Heart right ventricle (tissue), 16 donors: ENCODE data around the gene TENM4. TPM values are rescaled to one million over a fixed set of nuclear protein-coding genes. Genes with fewer than 3 reads are reported as not detected.

Experiments used
- ATAC-seq, 8 donors: fragments of 200-7000 bp; cut with Tn5 transposase; one replicate each; pipeline ENCODE4 v1.9.1; 2020; ENCODE audit warnings: mild to moderate bottlenecking in 8 of 8, moderate library complexity in 8 of 8, moderate number of reproducible peaks in 1 of 8
- DNase-seq, 2 donors: peaks; one replicate each; pipeline ENCODE4 v3.0.0-alpha.2; 2020
- H3K27ac ChIP-seq, 10 donors: fragments of 200-600 bp; sonication (generic) in 2 of 10; one replicate each; pipeline versions ENCODE4 v1.5.0 to v1.8.0; 2020 to 2022; ENCODE audit warnings: mild to moderate bottlenecking in 3 of 10
- H3K27me3 ChIP-seq, 7 donors: fragments of 200-600 bp; one replicate each; pipeline ENCODE4 v1.8.0; 2021 to 2022; ENCODE audit warnings: mild to moderate bottlenecking in 2 of 7
- H3K36me3 ChIP-seq, 9 donors: fragments of 200-600 bp; sonication (generic) in 1 of 9; one replicate each; pipeline versions ENCODE4 v1.5.0 to v1.8.0; 2020 to 2022; ENCODE audit warnings: mild to moderate bottlenecking in 2 of 9
- H3K4me1 ChIP-seq, 9 donors: fragments of 200-600 bp; sonication (generic) in 1 of 9; one replicate each; pipeline versions ENCODE4 v1.5.0 to v1.8.0; 2020 to 2022; ENCODE audit warnings: mild to moderate bottlenecking in 4 of 9
- H3K4me3 ChIP-seq, 10 donors: fragments of 200-600 bp; sonication (generic) in 2 of 10; one replicate each; pipeline versions ENCODE4 v1.5.0 to v1.8.0; 2020 to 2022; ENCODE audit warnings: mild to moderate bottlenecking in 7 of 10, moderate library complexity in 2 of 10
- H3K9me3 ChIP-seq, 11 donors: fragments of 200-600 bp in 10 of 11; sonication (generic) in 2 of 11; one replicate each; pipeline versions ENCODE4 v1.5.0 to v1.8.0; 2013 to 2022; ENCODE audit warnings: mild to moderate bottlenecking in 2 of 11, control low read depth in 1 of 11, moderate library complexity in 1 of 11
- WGBS, 2 donors: extraction: QIAGEN DNeasy Blood & Tissue Kit; methylation state at CpG; one replicate each; pipeline ENCODE4 v1.1.7; 2013; ENCODE audit warnings: inconsistent platforms in 1 of 2; 5-methylcytosine and 5-hydroxymethylcytosine counted together
- intact Hi-C, 10 donors: fragments of 100-400 bp; cut with DNase I; formaldehyde crosslinking; loops; one replicate each; pipeline versions ENCODE4 v1.11.1 to v1.14.2; 2022
- polyA plus RNA-seq, 2 donors: library from polyadenylated mRNA; stranded (reverse); fragments of 200-250 nt; gene quantifications; one replicate each; pipeline ENCODE4 v1.2.3, GENCODE V29; 2013
- total RNA-seq, 10 donors: library from RNA; stranded (reverse); fragmentation: NEBNext Ultra II Directional in 3 of 10; extraction: Animal tissue kit (Norgen Biotek cat#: 25700) in 3 of 10; gene quantifications; one replicate each; pipeline versions ENCODE4 v1.2.1 to v1.2.4, GENCODE V29; 2021 to 2023
- TF ChIP-seq, protein P1 (sequence below), 9 donors: fragments of 200-600 bp; sonication (generic) in 2 of 9; IDR thresholded peaks; one replicate each; pipeline versions ENCODE4 v1.5.0 to v1.8.0; 2021 to 2022; ENCODE audit warnings: antibody characterized with exemption in 9 of 9, mild to moderate bottlenecking in 5 of 9, moderate library complexity in 1 of 9
- donor health status: Arrhythmogenic right ventricular cardiomyopathy.
- donor health status: ischemic (EF 13 %, LVEDD 7.1; RV severe dilation, severe dysfunction).
- donor health status: healthy with polysubstance abuse.
- donor health status: DM: no; HTN: yes; CAD: no.
- donor health status: DM: no; HTN: no; CAD: no.
- donor health status: ischemic (EF 25% LVEDD 6.9; RV normal size, moderate dysfunction).
- donor health status: ischemic (EF 25% LVEDD 5.7; RV mildly dilated, moderate dysfunction).
- donor health status: healthy.
- donor health status: DM: yes; HTN: yes; CAD: no.
- donor health status: Ischemic cardiomyopathy.
- donor health status: ischemic (EF 35%, LVEDD 5.7; RV mildly dilated, moderate dysfunction).
- donor health status: nonischemic (EF 11% LVEDD 7.7; RV severe dilation, severe dysfunction).
- donor health status: DM: yes; HTN: yes; CAD: no.
- donor health status: PGD.
- donor health status: ischemic (EF 29% LVEDD 5.4; RV normal size, mild dysfunction).
- donor health status: nonischemic (EF 23%, LVEDD 6.1; RV moderate dilation, normal function).

The TENM4 gene
- total and polyA plus RNA-seq, 12 donors, result 0.10 to 3.6 (median 0.91) TPM

DNA sequence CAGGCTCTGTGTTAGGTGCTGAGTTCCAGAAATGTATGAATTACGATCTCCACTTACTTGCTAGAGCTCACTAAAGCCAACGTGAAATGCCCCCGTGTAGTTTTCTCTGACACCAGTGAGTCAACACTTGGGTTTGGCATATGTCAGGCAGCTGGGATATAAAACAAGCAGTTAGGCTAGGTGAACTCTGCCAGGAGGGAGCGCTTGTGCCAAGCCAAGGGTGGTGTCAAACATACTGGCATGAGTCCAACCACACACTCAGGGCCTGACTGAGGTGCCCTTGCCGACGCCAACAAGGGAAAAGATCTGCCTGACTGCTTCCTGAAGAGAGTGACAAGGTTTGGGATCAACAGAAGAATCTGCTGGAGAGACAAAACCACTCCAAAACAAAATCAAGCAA, 698.4 kb downstream of the TENM4 start:
- no peaks in the 10 kb centered on the region for H3K36me3 ChIP-seq
- WGBS, 2 donors, result 44 to 57% methylated on average over 6 of the region's 6 CpGs
- no peaks in the 10 kb centered on the region for H3K9me3 ChIP-seq
- DNase-seq (peak; percentile 67 to 73), ATAC-seq (peak; percentile 80 to 97 (median 93))
- peaks cover 0 to 16% (median 5%) of the 10 kb centered on the region in 9 donors for H3K4me1 ChIP-seq
- intact Hi-C loops, result no loop called here
- H3K27ac ChIP-seq, result peak overlapping the region in 1 of 10 donors; percentile 32
- H3K4me3 ChIP-seq, result no peak overlapping the region
- TF ChIP-seq, protein P1, sequence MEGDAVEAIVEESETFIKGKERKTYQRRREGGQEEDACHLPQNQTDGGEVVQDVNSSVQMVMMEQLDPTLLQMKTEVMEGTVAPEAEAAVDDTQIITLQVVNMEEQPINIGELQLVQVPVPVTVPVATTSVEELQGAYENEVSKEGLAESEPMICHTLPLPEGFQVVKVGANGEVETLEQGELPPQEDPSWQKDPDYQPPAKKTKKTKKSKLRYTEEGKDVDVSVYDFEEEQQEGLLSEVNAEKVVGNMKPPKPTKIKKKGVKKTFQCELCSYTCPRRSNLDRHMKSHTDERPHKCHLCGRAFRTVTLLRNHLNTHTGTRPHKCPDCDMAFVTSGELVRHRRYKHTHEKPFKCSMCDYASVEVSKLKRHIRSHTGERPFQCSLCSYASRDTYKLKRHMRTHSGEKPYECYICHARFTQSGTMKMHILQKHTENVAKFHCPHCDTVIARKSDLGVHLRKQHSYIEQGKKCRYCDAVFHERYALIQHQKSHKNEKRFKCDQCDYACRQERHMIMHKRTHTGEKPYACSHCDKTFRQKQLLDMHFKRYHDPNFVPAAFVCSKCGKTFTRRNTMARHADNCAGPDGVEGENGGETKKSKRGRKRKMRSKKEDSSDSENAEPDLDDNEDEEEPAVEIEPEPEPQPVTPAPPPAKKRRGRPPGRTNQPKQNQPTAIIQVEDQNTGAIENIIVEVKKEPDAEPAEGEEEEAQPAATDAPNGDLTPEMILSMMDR (IDR thresholded peaks at IDR 0.05), result peak in 1 of 9 donors; percentile 6
- no peaks in the 10 kb centered on the region for H3K27me3 ChIP-seq

DNA sequence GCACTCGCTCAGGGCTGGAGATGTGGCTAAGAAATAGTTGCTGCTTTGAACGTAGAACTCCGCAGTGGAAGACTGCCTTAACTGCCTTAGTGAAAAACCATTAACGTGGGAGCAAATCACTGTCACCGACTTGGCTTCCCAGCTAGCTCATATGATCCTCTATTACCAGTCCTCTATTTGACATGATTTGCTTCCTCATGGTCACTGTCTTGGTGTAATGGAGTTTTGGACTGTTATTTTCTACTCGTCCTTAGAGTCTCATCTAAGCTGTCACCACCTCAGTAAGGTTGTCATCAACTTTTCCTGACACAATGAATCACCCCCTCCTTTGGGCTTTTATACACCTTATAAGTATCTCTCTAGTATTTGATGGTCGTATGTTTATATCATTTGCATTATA, 699.1 kb downstream of the TENM4 start:
- ATAC-seq, result peak in 4 of 8 donors; percentile 17 to 64 (median 54)
- peak overlapping the region in 1 of 10 donors; percentile 32 for H3K27ac ChIP-seq
- no peak overlapping the region for H3K4me3 ChIP-seq
- TF ChIP-seq, protein P1 (IDR thresholded peaks at IDR 0.05), result no peak
- 58 to 67% methylated on average over 7 of the region's 7 CpGs for WGBS, 2 donors
- DNase-seq, result no peak
- H3K9me3 ChIP-seq, result no peaks in the 10 kb centered on the region
- intact Hi-C loops, result no loop called here
- H3K36me3 ChIP-seq, result no peaks in the 10 kb centered on the region
- H3K4me1 ChIP-seq, result peaks cover 0 to 16% (median 5%) of the 10 kb centered on the region in 9 donors
- H3K27me3 ChIP-seq, result no peaks in the 10 kb centered on the region

DNA sequence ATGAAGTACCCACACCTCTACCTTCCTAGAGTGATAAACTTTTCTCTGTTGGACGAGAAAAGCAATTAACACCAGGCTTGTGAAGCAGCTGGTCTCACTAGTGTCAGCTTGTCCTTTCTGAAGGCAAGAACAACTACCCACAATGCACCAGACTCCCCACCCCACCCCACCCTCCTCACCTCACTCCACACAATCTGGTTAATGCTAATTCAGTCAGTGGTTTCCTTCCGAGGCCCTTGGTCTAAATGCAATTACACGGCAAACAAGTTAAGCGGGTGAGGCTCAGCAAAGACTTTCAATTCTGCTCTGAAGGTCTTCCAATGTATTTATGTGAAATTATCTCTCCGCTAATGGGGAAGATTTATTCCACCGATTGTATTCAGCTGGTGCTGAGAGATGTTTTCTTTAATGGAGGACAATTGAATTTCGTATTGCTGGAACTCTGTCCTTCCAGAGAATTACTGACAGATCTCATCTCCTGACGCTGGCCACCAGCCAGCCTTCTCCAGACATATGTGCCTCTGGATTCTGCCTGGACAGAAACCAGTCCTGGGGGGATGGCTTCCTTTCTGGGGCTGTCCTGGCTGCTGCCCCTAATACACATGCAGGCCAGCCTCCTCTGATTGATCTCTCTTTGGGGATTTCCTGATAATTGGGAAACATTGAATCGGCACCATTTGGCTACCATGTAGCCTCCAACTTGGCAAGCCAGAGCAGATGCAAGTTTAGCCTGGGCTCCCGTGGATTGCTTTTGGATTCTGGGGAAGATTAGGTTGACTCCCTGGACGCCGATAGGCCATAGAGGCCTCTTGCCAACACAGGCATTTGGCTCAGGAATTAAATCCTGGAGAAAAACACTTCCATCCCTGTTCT, 700.4 kb downstream of the TENM4 start:
- Histone ChIP-seq H3K9me3 (no peaks in the 10 kb centered on the region), H3K4me1 (peaks cover 0 to 16% (median 5%) of the 10 kb centered on the region in 9 donors), H3K27me3 (no peaks in the 10 kb centered on the region), H3K4me3 (no peak overlapping the region), H3K27ac (no peak overlapping the region), H3K36me3 (no peaks in the 10 kb centered on the region)
- TF ChIP-seq, protein P1 (IDR thresholded peaks at IDR 0.05), result no peak
- intact Hi-C loops, result no loop called here
- peak in 1 of 8 donors; percentile 15 for ATAC-seq
- WGBS, 2 donors, result 36 to 42% methylated on average over 12 of the region's 12 CpGs
- DNase-seq, result peak in 1 of 2 donors; percentile 33

DNA sequence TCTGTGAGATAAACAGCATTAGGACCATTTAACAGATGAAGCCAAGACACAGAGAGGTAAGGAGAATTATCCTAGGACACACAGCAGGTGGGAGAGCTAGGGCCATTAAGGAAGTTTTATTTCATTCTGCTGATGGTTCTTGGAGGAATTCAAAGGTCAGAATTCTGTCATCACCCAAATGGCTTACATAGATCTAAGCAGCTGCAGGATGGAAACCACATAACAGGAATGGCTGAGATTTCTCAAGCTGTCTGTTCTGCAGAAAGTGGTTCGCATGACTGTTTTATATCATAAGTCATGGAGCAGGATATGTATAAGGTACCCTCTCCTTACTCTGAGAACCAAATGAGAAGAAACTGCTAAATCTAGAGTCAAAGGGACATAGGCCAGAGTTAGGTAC, 702.9 kb downstream of the TENM4 start:
- Histone ChIP-seq H3K36me3 (no peaks in the 10 kb centered on the region), H3K4me3 (no peak overlapping the region), H3K27ac (no peak overlapping the region), H3K4me1 (peaks cover 0 to 15% (median 5%) of the 10 kb centered on the region in 9 donors), H3K9me3 (no peaks in the 10 kb centered on the region), H3K27me3 (no peaks in the 10 kb centered on the region)
- no peak for ATAC-seq
- intact Hi-C loops, result loop anchor here in 1 of 10 donors (5.0 kb wide), 1 partner anchor 49 kb away; no protein-coding TSS in a partner anchor
- DNase-seq, result no peak
- WGBS, 2 donors, result 92 to 97% methylated on average over 1 of the region's 1 CpG
- TF ChIP-seq, protein P1 (IDR thresholded peaks at IDR 0.05), result no peak
